HepG2 (cell line): ENCODE data around the gene MPI. TPM values are rescaled to one million over a fixed set of nuclear protein-coding genes. Genes with fewer than 3 reads are reported as not detected.

ENCODE experiments used
- CENPT ChIP-seq: sonication (generic); formaldehyde crosslinking; IDR thresholded peaks from 2 replicates; pipeline ENCODE4 v1.8.0; 2022; ENCODE audit warnings: low read depth, mild to moderate bottlenecking, moderate library complexity, missing genetic modification reagents
- ELF4 ChIP-seq: sonication (generic); formaldehyde crosslinking; IDR thresholded peaks from 2 replicates; pipeline ENCODE4 v1.5.0; 2020; ENCODE audit warnings: missing genetic modification reagents, mild to moderate bottlenecking, moderate library complexity, borderline replicate concordance
- FLYWCH1 ChIP-seq: sonication (generic); formaldehyde crosslinking; IDR thresholded peaks from 2 replicates; pipeline ENCODE4 v1.8.1; 2023; ENCODE audit warnings: mild to moderate bottlenecking, missing genetic modification reagents
- GATA4 ChIP-seq: sonication (generic); IDR thresholded peaks from 2 replicates; pipeline ENCODE4 v1.6.1; 2016; ENCODE audit warnings: antibody characterized with exemption, low read depth, borderline replicate concordance
- HNRNPLL ChIP-seq: fragments of 200-400 bp; formaldehyde crosslinking; IDR thresholded peaks from 2 replicates; pipeline ENCODE4 v1.6.1; 2017; ENCODE audit warnings: mild to moderate bottlenecking, low read depth, low read length; ENCODE audit not compliant: poor library complexity, severe bottlenecking
- IRX3 ChIP-seq: sonication (generic); formaldehyde crosslinking; IDR thresholded peaks from 2 replicates; pipeline ENCODE4 v1.8.1; 2023; ENCODE audit warnings: mild to moderate bottlenecking, low read depth, missing genetic modification reagents, borderline replicate concordance
- JUN ChIP-seq: sonication (generic); formaldehyde crosslinking; IDR thresholded peaks from 2 replicates; pipeline ENCODE4 v1.4.0; 2020; ENCODE audit warnings: mild to moderate bottlenecking, missing genetic modification reagents
- KLF12 ChIP-seq: sonication (generic); formaldehyde crosslinking; IDR thresholded peaks from 2 replicates; pipeline ENCODE4 v1.4.0; 2020; ENCODE audit warnings: missing genetic modification reagents, borderline replicate concordance
- NFIC ChIP-seq: IDR thresholded peaks from 2 replicates; pipeline ENCODE4 v1.6.1; 2012; ENCODE audit warnings: mild to moderate bottlenecking, low read length, inconsistent platforms
- NFKB2 ChIP-seq: sonication (generic); formaldehyde crosslinking; IDR thresholded peaks from 2 replicates; pipeline ENCODE4 v1.4.0; 2020; ENCODE audit warnings: missing genetic modification reagents, borderline replicate concordance
- POLR2A ChIP-seq, 2 experiments: IDR thresholded peaks; 2 replicates each; pipeline ENCODE4 v1.6.1; 2011; ENCODE audit warnings: low read depth in 2 of 2, low read length in 2 of 2, mild to moderate bottlenecking in 1 of 2, moderate library complexity in 1 of 2; ENCODE audit not compliant: insufficient read depth in 1 of 2
- POLR2G ChIP-seq: fragments of 200-400 bp; formaldehyde crosslinking; IDR thresholded peaks from 2 replicates; pipeline ENCODE4 v1.6.1; 2018; ENCODE audit warnings: mild to moderate bottlenecking, low read depth, low read length, moderate library complexity
- RARA ChIP-seq: IDR thresholded peaks from 2 replicates; pipeline ENCODE4 v1.6.1; 2016; ENCODE audit warnings: missing genetic modification reagents, missing compliant biosample characterization
- RFX3 ChIP-seq: IDR thresholded peaks from 2 replicates; pipeline ENCODE4 v1.6.1; 2016; ENCODE audit warnings: missing biosample characterization, missing genetic modification reagents
- ZBTB42 ChIP-seq: sonication (generic); formaldehyde crosslinking; IDR thresholded peaks from 2 replicates; pipeline ENCODE4 v1.5.0; 2020; ENCODE audit warnings: mild to moderate bottlenecking, missing genetic modification reagents
- ZKSCAN8 ChIP-seq: IDR thresholded peaks from 2 replicates; pipeline ENCODE4 v1.6.1; 2016; ENCODE audit warnings: borderline replicate concordance, missing genetic modification reagents, missing compliant biosample characterization
- ZNF343 ChIP-seq: sonication (generic); formaldehyde crosslinking; IDR thresholded peaks from 2 replicates; pipeline ENCODE4 v1.4.0; 2020; ENCODE audit warnings: mild to moderate bottlenecking, missing genetic modification reagents
- ZNF713 ChIP-seq: sonication (generic); formaldehyde crosslinking; IDR thresholded peaks from 2 replicates; pipeline ENCODE4 v1.4.0; 2020; ENCODE audit warnings: mild to moderate bottlenecking, missing genetic modification reagents
- ZNF724P ChIP-seq: sonication (generic); formaldehyde crosslinking; IDR thresholded peaks from 2 replicates; pipeline ENCODE4 v1.8.0; 2022; ENCODE audit warnings: missing genetic modification reagents, borderline replicate concordance
- polyA plus RNA-seq, 8 experiments: library from polyadenylated mRNA; depleted of rRNA in 3 of 8; stranded (reverse) in 7 of 8; unstranded in 1 of 8; fragments of >200 nt; fragmentation: Illumina TruSeq in 4 of 8; extraction: Trizol in 4 of 8; gene quantifications; 2 replicates each; pipeline versions ENCODE4 v1.2.1 to v1.2.3, GENCODE V29; 2011 to 2016; ENCODE audit warnings: low read depth in 4 of 8, missing spikeins in 1 of 8, mixed read lengths in 1 of 8; ENCODE audit not compliant: insufficient read depth in 1 of 8
- total RNA-seq, 5 experiments: library from RNA; depleted of rRNA; stranded (reverse); fragments of >200 nt; fragmentation: Illumina TruSeq; extraction: Trizol; gene quantifications; 2 replicates each; pipeline ENCODE4 v1.2.3, GENCODE V29; 2016; ENCODE audit warnings: low read depth in 1 of 5
- TF ChIP-seq, protein P1 (sequence below): sonication (generic); formaldehyde crosslinking; IDR thresholded peaks from 2 replicates; pipeline ENCODE4 v1.5.0; 2020; ENCODE audit warnings: mild to moderate bottlenecking, missing genetic modification reagents, moderate library complexity
- TF ChIP-seq, protein P2 (sequence below): sonication (generic); formaldehyde crosslinking; IDR thresholded peaks from 2 replicates; pipeline ENCODE4 v1.5.1; 2020; ENCODE audit warnings: missing genetic modification reagents, mild to moderate bottlenecking, borderline replicate concordance
- TF ChIP-seq, protein P3 (sequence below): sonication (generic); formaldehyde crosslinking; IDR thresholded peaks from 2 replicates; pipeline ENCODE4 v1.4.0; 2020; ENCODE audit warnings: mild to moderate bottlenecking, missing genetic modification reagents
- TF ChIP-seq, protein P4 (sequence below): sonication (generic); formaldehyde crosslinking; conservative IDR thresholded peaks from 2 replicates; pipeline ENCODE4 v1.4.0; 2020; ENCODE audit warnings: missing genetic modification reagents

The MPI gene
- total and polyA plus RNA-seq, 2 of the 13 experiments (the other 11 are each of a cell fraction or from before 2014, with no cell fraction given) = 36.9 to 63.5 TPM

DNA sequence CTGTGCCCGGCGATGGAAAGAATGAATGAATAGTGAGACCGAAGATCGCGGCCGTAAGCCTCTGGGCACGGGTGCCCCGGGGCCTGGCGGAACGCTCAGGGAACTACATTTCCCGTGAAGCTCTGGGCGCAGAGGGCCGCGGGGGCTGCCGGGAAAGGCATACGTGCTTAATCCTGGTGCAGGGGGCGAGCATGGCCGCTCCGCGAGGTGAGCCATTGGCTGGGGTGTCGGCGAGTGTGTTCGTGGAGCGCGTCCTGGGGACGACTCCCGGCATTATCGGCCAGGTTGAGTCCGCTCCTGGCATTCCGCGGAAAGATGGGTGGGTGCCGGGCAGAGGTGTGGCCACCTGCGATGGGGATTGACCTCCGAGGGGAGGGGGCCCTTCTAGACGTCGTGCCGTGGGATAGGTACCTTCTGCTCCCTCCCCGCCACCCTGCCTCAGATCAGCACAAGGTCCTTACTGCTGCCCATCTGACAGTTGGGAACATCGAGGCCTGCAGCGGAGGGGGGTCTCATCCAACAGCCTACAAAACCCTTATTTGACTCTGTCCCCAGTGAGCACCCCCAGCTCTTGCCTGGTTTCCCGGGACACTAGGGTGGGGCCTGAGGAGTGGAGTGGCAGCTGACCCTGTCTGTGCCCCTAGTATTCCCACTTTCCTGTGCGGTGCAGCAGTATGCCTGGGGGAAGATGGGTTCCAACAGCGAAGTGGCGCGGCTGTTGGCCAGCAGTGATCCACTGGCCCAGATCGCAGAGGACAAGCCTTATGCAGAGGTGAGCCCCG lies at the start of gene MPI (continued):
- TF ChIP-seq FLYWCH1 (CRISPR knock-in tag) = no peak
- TF ChIP-seq ZKSCAN8 (CRISPR knock-in tag) = 0 out of 2 replicates have a peak, but pooled peaks have one; percentile 22
- peak; percentile 90 for TF ChIP-seq KLF12 (CRISPR knock-in tag)
- no peak for TF ChIP-seq IRX3 (CRISPR knock-in tag)
- TF ChIP-seq, protein P1, sequence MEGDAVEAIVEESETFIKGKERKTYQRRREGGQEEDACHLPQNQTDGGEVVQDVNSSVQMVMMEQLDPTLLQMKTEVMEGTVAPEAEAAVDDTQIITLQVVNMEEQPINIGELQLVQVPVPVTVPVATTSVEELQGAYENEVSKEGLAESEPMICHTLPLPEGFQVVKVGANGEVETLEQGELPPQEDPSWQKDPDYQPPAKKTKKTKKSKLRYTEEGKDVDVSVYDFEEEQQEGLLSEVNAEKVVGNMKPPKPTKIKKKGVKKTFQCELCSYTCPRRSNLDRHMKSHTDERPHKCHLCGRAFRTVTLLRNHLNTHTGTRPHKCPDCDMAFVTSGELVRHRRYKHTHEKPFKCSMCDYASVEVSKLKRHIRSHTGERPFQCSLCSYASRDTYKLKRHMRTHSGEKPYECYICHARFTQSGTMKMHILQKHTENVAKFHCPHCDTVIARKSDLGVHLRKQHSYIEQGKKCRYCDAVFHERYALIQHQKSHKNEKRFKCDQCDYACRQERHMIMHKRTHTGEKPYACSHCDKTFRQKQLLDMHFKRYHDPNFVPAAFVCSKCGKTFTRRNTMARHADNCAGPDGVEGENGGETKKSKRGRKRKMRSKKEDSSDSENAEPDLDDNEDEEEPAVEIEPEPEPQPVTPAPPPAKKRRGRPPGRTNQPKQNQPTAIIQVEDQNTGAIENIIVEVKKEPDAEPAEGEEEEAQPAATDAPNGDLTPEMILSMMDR (CRISPR knock-in tag) = no peak
- no peak for TF ChIP-seq CENPT (CRISPR knock-in tag)
- TF ChIP-seq, protein P2, sequence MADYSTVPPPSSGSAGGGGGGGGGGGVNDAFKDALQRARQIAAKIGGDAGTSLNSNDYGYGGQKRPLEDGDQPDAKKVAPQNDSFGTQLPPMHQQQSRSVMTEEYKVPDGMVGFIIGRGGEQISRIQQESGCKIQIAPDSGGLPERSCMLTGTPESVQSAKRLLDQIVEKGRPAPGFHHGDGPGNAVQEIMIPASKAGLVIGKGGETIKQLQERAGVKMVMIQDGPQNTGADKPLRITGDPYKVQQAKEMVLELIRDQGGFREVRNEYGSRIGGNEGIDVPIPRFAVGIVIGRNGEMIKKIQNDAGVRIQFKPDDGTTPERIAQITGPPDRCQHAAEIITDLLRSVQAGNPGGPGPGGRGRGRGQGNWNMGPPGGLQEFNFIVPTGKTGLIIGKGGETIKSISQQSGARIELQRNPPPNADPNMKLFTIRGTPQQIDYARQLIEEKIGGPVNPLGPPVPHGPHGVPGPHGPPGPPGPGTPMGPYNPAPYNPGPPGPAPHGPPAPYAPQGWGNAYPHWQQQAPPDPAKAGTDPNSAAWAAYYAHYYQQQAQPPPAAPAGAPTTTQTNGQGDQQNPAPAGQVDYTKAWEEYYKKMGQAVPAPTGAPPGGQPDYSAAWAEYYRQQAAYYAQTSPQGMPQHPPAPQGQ = no peak
- no peak for TF ChIP-seq ZBTB42 (CRISPR knock-in tag)
- no peak for TF ChIP-seq ZNF713 (CRISPR knock-in tag)
- TF ChIP-seq, protein P3, sequence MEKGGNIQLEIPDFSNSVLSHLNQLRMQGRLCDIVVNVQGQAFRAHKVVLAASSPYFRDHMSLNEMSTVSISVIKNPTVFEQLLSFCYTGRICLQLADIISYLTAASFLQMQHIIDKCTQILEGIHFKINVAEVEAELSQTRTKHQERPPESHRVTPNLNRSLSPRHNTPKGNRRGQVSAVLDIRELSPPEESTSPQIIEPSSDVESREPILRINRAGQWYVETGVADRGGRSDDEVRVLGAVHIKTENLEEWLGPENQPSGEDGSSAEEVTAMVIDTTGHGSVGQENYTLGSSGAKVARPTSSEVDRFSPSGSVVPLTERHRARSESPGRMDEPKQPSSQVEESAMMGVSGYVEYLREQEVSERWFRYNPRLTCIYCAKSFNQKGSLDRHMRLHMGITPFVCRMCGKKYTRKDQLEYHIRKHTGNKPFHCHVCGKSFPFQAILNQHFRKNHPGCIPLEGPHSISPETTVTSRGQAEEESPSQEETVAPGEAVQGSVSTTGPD (CRISPR knock-in tag) = no peak
- TF ChIP-seq ZNF724P = no peak
- TF ChIP-seq ZNF343 (CRISPR knock-in tag) = no peak
- 0 out of 2 replicates have a peak, but pooled peaks have one; percentile 57 for TF ChIP-seq ELF4 (CRISPR knock-in tag)
- no peak for TF ChIP-seq NFIC
- TF ChIP-seq, protein P4, sequence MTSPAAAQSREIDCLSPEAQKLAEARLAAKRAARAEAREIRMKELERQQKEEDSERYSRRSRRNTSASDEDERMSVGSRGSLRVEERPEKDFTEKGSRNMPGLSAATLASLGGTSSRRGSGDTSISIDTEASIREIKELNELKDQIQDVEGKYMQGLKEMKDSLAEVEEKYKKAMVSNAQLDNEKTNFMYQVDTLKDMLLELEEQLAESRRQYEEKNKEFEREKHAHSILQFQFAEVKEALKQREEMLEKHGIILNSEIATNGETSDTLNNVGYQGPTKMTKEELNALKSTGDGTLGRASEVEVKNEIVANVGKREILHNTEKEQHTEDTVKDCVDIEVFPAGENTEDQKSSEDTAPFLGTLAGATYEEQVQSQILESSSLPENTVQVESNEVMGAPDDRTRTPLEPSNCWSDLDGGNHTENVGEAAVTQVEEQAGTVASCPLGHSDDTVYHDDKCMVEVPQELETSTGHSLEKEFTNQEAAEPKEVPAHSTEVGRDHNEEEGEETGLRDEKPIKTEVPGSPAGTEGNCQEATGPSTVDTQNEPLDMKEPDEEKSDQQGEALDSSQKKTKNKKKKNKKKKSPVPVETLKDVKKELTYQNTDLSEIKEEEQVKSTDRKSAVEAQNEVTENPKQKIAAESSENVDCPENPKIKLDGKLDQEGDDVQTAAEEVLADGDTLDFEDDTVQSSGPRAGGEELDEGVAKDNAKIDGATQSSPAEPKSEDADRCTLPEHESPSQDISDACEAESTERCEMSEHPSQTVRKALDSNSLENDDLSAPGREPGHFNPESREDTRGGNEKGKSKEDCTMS (CRISPR knock-in tag) = no peak
- no peak for TF ChIP-seq JUN
- peak; percentile 45 for TF ChIP-seq HNRNPLL
- TF ChIP-seq POLR2A (IDR thresholded peaks at IDR 0.05; ENCODE audit: insufficient read depth in 1 of 2, low read depth in 2 of 2, low read length in 2 of 2) = peak; percentile 92 to 98
- TF ChIP-seq RARA (CRISPR knock-in tag) = no peak
- TF ChIP-seq NFKB2 (CRISPR knock-in tag) = peak; percentile 55; the same call in 1 of the 2 replicates
- TF ChIP-seq GATA4 = peak; percentile 80; the same call in 1 of the 2 replicates
- TF ChIP-seq POLR2G = peak; percentile 98
- TF ChIP-seq RFX3 (CRISPR knock-in tag) = no peak
